ENCODE measurements around the gene P2RY13. TPM values are rescaled to one million over a fixed set of nuclear protein-coding genes. Genes with fewer than 3 reads are reported as not detected.

The P2RY13 gene
- total and polyA plus RNA-seq, 2 of the 13 experiments (the other 11 are each of a cell fraction or from before 2014, with no cell fraction given): not detected

- Histone ChIP-seq H3K79me2 (ENCODE audit: insufficient read depth, low read length) (no peaks in the 10 kb centered on the region), H3K9me3 (ENCODE audit: low read length) (no peaks in the 10 kb centered on the region), H3K36me3 (replicated peaks in 1 of 2; ENCODE audit: control insufficient read depth in 1 of 2, insufficient read depth in 2 of 2, low read length in 2 of 2) (no peaks in the 10 kb centered on the region), H3K27ac (ENCODE audit: extremely low read length, insufficient read depth, low read length) (no peak overlapping the region), H3K4me1 (ENCODE audit: insufficient read depth, low read length) (no peaks in the 10 kb centered on the region), H3K27me3 (ENCODE audit: control insufficient read depth in 1 of 2, insufficient read depth in 2 of 2, low read length in 2 of 2) (no peaks in the 10 kb centered on the region), H3K4me3 (replicated peaks in 1 of 3; ENCODE audit: insufficient read depth in 1 of 3, low read depth in 2 of 3, low read length in 3 of 3) (no peak overlapping the region), H3K9ac (ENCODE audit: insufficient read depth, low read depth, low read length) (no peak overlapping the region), H2AFZ (ENCODE audit: low read length) (no peak overlapping the region), H4K20me1 (ENCODE audit: insufficient read depth, low read length) (no peaks in the 10 kb centered on the region), H3K4me2 (ENCODE audit: low read depth, low read length) (no peak overlapping the region)
- WGBS (ENCODE audit: low lambda C conversion rate): 27% methylated on average over 4 of the region's 4 CpGs
- ChIA-PET POLR2A (no interaction called here), CTCF (ENCODE audit: low intra/inter-chr PET ratio, low total read pairs) (no interaction called here)
- FAIRE-seq: no peak
- no peak for ATAC-seq
- DNase-seq (ENCODE audit: low spot score): no peak
- BruUV-seq (replicated peaks): no TSS peak
- intact Hi-C loops (cut with micrococcal nuclease; ENCODE audit: unreplicated experiment) (no loop called here), in situ Hi-C loops (cut with HindIII; ENCODE audit: extremely low pct_ligation_motif_present, low pct_unique_long_range_greater_than_20kb) (no loop called here)
- no peak for TF ChIP-seq DMAP1 (CRISPR knock-in tag; IDR thresholded peaks at IDR 0.05)
- TF ChIP-seq ZSCAN25 (CRISPR knock-in tag; IDR thresholded peaks at IDR 0.05): no peak
- TF ChIP-seq ZFP37 (CRISPR knock-in tag; IDR thresholded peaks at IDR 0.05; ENCODE audit: borderline replicate concordance): no peak
- no peak for TF ChIP-seq ZNF501 (CRISPR knock-in tag; IDR thresholded peaks at IDR 0.05)
- no peak for TF ChIP-seq ZBTB40 (IDR thresholded peaks at IDR 0.05)
- no peak for TF ChIP-seq ZBTB40 (CRISPR knock-in tag; IDR thresholded peaks at IDR 0.05)
- TF ChIP-seq POGK (CRISPR knock-in tag; conservative IDR thresholded peaks at IDR 0.05): no peak
- TF ChIP-seq BRD4 (CRISPR knock-in tag; IDR thresholded peaks at IDR 0.05): no peak
- TF ChIP-seq SUZ12 (IDR thresholded peaks at IDR 0.05; ENCODE audit: low read depth, low read length): no peak
- no peak for TF ChIP-seq ZNF547 (CRISPR knock-in tag; IDR thresholded peaks at IDR 0.05)
- TF ChIP-seq GRHL1 (CRISPR knock-in tag; conservative IDR thresholded peaks at IDR 0.05): no peak
- no peak for TF ChIP-seq RBFOX2 (IDR thresholded peaks at IDR 0.05; ENCODE audit: low read depth, low read length)
These were observed 42.9 kb upstream of the P2RY13 start for GRCh38 chr3:151372063-151372820.
